Umbilical cord (tissue), 2 donors: ENCODE data around the gene RBBP6. TPM values are rescaled to one million over a fixed set of nuclear protein-coding genes. Genes with fewer than 3 reads are reported as not detected.

ENCODE experiments used
- DNase-seq: peaks from one replicate; pipeline ENCODE4 v3.0.0-alpha.2; 2015; ENCODE audit warnings: low spot score
- total RNA-seq: library from RNA; depleted of rRNA; stranded (reverse); fragments of >200 nt; gene quantifications from one replicate; pipeline ENCODE4 v1.2.3, GENCODE V29; 2014; ENCODE audit warnings: low replicate concordance; ENCODE audit not compliant: insufficient read depth

The RBBP6 gene
- total RNA-seq, 1 donor from 2014 or later: 50.3 TPM

- DNase-seq: no peak
Observed at GRCh38 chr16:24524855-24525677, 14.3 kb upstream of the RBBP6 start.

GRCh38 chr16:24525970-24526559 lies 13.3 kb upstream of the RBBP6 start:
- peak; percentile 13 for DNase-seq

DNA sequence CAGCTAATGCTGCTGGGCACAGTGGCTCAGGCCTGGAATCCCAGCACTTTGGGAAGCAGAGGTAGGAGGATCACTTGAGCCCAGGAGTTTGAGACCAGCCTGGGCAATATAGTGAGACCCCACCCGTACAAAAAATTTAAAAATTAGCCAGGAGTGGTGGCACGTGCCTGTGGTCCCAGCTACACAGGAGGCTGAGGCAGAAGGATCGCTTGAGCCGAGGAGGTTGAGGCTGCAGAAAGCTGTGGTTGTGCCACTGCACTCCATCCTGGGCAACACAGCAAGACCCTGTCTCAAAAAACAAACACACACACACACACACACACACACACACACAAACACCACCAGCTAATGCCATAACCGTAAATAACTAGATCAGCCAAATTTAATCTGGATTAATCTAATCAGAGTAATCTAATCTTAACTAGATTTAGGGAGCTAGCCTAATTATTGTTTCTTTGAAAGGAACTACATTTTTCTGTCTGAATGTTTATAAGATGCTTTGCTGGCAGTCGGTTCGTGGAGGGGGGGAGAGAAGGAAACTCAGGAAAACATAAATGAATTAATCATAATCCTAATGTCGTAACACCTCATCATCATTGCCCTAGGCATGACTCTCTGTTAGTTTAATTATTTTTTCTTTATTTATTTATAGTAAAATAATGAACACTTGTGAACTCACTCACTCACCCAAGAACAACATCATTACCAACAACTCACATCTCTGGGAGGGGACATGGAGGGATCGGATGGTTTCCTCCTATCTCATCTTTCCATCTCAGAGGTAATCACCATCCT lies 12.5 kb upstream of the RBBP6 start:
- DNase-seq: no peak

GRCh38 chr16:24531166-24531565 lies 8.2 kb upstream of the RBBP6 start:
- no peak for DNase-seq

DNA sequence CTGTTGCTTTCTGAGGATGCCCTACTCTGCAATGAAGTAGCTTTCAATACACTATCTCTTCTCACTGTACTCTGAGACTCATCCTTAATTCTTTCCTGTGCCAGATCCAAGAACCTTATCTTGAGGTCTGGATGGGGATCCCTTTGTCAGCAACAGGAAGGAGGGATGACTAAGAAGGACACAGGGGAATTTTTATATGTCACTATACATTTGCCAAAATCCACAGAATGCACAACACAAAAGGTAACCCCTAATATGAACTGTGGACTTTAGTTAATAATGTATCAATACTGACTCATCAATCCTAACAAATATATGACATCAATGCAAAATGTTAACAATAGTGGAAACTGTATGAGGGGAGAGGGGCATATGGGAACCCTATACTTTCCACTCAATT lies 4.7 kb upstream of the RBBP6 start:
- DNase-seq: peak; percentile 67

GRCh38 chr16:24535827-24536226 lies 3.5 kb upstream of the RBBP6 start:
- no peak for DNase-seq

DNA sequence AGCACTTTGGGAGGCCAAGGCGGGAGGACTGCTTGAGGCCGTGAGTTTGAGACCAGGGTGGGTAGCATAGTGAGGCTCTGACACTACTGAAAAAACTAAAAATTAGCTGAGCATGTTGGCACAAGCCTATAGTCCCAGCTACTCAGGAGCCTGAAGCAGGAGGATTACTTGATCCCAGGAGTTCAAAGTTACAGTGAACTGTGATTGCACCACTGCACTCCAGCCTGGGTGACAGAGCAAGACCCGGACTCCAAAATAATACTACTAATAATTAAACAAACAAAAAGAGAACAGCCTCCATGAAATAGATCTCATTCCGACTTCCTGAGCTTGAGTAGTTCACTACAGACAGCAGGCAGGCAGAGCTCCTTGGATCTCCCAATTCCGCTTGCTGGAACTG lies 2.7 kb upstream of the RBBP6 start:
- no peak for DNase-seq

DNA sequence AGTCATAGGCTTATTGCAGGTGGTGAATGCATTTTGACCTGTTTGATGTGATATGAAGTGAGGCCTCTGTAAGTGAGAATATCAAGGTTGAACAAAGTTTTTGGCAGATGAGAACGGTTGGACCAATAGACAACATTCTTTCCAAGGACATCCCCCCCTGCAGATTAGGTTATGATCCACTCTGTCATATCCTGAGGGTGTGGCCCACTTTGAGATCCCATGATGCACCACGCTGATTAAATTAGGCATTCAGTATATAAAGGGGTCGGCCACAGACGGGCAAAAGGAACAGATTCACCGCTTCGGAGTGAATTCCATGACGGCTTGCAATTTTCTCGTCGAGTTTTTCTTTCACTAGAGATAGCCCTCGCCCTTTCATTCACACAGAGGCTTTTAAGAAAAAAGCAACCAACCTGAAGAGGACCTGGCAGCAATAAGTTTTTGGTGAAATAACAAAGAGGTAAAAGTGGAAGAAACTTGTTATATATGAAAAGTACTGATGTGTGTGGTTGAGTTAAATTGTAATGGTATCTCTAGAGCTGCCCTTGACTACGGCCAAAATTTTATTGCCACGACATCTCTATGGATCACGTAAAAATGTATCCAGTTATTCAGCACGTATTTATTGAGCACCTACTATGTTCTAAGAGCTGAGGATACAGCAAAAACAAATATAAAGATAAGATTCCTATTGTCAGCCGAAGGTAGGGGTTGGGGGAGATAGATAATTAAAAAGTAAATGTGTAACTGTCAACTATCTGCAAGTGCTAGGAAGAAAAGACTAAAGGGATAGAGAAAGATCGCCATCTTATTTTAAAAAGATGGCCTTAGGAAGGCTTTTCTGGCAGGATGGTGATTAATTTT lies 1.7 kb upstream of the RBBP6 start:
- no peak for DNase-seq

GRCh38 chr16:24538756-24539294 lies 541 bp upstream of the RBBP6 start:
- peak; percentile 93 for DNase-seq

- peak; percentile 67 for DNase-seq
Observed at GRCh38 chr16:24539850-24540601, 660 bp downstream of the RBBP6 start.

GRCh38 chr16:24540602-24541210 lies 1.3 kb downstream of the RBBP6 start:
- DNase-seq: peak; percentile 23

- peak; percentile 6 for DNase-seq
Observed at GRCh38 chr16:24541233-24541933, 2.0 kb downstream of the RBBP6 start.

DNA sequence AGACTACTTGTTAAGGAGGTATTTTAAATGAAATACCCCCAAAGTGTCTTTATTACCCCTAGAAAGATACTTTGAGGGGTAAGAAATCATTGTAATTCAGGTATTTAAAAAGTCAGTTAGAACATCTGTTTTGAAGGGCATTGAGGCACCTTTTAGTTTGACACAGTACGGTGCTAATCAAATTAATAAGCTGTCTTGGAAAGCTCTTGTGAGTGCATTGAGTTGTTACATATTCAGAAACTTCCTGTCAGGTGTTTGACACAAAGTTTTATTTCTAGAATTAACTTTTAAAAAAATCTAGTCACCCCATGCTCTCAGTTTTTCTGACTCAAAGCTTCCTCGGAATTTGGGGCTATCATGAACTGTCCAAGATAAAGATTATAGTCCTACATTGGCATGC lies 4.6 kb downstream of the RBBP6 start:
- no peak for DNase-seq

- no peak for DNase-seq
Observed at GRCh38 chr16:24544640-24545039, 5.3 kb downstream of the RBBP6 start.

GRCh38 chr16:24550295-24550694 lies 10.9 kb downstream of the RBBP6 start:
- no peak for DNase-seq

DNA sequence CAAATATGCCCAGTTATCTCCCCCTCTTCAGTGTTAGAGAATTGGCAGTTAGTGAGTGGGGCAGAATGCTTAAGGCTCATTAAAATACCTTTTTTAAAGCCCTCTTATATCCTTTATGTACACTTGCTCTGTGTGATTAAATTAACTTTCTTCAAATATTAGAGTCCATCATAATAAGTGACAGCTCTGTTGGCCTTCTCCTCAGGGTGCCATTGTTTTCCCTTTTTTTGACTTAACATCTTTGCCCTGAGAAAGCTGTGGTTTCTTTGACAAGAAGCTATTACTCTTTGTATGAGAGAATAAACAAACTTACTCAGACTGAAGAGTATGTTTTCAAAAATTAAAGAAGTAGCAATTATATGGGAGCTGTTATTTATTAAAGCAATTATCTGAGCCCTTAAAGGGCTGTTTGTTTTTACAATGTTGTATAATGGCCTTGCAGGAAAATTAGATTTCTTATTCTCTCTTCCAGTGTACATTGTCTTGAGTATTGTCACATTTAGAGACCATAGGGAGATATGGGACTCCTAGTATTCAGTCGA lies 13.4 kb downstream of the RBBP6 start:
- no peak for DNase-seq

- DNase-seq: no peak
Observed at GRCh38 chr16:24553983-24554382, 14.6 kb downstream of the RBBP6 start.

DNA sequence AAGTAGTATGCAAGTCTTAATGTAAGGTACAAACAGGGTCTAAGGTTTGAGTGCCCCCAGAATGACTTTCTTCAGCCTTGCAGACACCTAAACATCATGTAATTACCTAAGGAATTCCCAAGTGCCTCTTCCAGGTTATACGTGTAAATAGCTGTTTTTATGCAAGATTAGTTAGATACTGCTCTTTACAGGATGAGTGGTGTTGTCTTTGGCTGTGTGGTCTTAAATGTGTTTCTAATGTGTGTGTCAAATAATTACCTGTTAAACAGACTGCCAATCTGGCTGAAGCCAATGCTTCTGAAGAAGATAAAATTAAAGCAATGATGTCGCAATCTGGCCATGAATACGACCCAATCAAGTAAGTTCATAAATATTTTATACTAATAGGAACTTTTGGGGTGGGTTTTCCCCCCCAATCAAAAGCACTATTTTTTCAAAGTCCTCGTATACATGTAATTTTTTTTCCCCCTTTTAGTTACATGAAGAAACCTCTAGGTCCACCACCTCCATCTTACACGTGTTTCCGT lies 16.0 kb downstream of the RBBP6 start:
- DNase-seq: no peak

- peak; percentile 20 for DNase-seq
Observed at GRCh38 chr16:24562811-24563210, 23.4 kb downstream of the RBBP6 start.
